GM18502 (cell line): ENCODE results near the gene ZBED4.

Source experiments
- ATAC-seq: cut with Tn5 transposase; IDR thresholded peaks from one replicate; pipeline ENCODE4 v1.9.1; 2021; ENCODE audit warnings: mild to moderate bottlenecking; ENCODE audit not compliant: unreplicated experiment, poor library complexity

ZBED4 gene

DNA sequence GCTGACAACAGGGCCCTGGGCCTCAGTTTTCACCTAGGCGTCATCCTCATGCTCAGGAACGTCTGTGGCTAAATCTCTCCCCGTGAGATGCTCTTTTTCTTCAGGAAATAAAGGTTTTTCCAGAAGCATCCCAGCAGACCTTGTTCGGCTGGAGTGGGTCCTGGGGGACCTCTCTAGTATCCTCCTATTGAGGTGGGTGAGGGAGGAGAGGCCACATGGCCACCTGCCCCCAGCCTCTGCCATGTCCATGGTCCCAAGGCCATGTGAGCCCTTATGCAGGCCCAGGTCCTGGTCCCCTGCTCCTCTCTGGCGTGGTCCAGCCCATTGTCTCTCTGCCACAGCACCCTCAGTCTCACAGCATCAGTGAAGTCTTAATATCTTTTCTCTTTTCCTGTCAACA is 42.6 kb downstream of the ZBED4 start:
- ATAC-seq: no peak

GRCh38 chr22:49897015-49897684 is 43.5 kb downstream of the ZBED4 start:
- no peak for ATAC-seq

- ATAC-seq: no peak
Measured at GRCh38 chr22:49899530-49899929, 45.9 kb downstream of the ZBED4 start.

GRCh38 chr22:49900441-49901230 is 47.0 kb downstream of the ZBED4 start:
- no peak for ATAC-seq

DNA sequence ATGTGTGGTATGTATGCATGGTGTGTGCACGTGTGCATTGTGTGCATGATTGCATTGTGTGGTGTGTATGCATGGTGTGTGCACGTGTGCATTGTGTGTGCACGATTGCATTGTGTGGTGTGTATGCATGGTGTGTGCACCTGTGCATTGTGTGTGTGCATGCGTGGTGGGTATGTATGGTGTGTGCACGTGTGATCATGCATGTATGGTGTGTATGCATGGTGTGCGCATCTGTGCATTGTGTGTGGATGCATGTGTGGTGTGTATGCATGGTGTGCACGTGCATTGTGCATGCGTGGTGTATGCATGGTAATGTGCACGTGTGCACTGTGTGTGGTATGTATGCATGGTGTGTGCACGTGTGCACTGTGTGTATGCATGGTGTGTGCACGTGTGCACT is 47.8 kb downstream of the ZBED4 start:
- no peak for ATAC-seq

GRCh38 chr22:49903322-49904039 is 49.8 kb downstream of the ZBED4 start:
- no peak for ATAC-seq

DNA sequence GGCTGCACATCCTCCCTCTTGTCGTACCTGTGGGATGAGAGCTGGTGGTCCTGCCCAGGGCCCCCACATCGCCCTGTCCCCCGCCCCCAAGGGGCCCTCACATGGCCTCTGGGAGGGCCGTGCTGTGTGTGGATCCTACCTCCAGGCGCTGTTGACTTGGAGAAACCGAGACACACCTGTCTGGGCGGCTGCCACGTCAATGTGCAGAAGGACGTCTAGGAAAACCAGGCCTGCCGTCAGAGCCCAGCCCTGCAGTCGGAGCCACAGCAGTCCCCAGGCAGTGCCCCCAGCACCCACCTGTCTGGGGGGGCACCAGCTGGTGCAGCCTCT is 50.4 kb downstream of the ZBED4 start:
- no peak for ATAC-seq

DNA sequence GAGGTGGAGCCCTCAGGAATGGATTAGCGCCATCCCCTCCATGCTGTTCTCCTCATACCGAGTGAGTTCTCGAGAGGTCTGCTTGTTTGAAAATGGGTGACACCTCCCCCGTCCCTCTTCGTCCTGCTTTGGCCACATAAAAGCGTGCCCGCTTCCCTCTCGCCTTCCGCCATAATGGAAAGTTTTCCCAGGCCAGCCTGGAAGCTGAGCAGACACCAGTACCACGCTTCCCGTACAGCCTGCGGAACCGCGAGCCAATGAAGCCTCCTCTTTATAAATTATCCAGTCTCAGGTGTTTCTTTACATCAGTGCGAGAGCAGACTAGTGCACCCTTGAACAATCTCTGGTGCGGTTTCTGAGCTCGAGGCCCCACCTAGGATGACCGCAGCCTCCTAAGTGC is 51.8 kb downstream of the ZBED4 start:
- ATAC-seq: no peak

- ATAC-seq: no peak
Measured at GRCh38 chr22:49906071-49906798, 52.6 kb downstream of the ZBED4 start.

- ATAC-seq: no peak
Measured at GRCh38 chr22:49906799-49907290, 53.2 kb downstream of the ZBED4 start.

DNA sequence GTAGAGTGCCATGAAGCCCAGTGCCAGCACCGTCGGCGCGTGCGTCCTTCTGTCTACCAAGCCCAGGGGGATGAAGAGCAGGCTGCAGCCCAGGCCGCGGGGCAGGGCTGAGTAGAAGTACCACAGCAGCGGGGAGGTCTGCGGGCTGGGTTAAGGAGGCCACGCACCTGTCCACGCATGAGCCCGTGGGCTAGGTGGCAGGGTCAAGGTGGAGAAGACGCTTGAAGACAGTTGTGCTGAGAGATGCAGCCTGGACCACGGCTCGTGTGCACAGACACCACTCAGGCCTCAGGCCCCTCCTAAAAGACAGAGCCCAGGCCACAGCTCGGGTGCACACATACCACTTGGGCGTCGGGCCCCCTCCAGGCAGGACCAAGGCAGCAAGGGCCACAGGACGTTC is 54.2 kb downstream of the ZBED4 start:
- ATAC-seq: no peak

DNA sequence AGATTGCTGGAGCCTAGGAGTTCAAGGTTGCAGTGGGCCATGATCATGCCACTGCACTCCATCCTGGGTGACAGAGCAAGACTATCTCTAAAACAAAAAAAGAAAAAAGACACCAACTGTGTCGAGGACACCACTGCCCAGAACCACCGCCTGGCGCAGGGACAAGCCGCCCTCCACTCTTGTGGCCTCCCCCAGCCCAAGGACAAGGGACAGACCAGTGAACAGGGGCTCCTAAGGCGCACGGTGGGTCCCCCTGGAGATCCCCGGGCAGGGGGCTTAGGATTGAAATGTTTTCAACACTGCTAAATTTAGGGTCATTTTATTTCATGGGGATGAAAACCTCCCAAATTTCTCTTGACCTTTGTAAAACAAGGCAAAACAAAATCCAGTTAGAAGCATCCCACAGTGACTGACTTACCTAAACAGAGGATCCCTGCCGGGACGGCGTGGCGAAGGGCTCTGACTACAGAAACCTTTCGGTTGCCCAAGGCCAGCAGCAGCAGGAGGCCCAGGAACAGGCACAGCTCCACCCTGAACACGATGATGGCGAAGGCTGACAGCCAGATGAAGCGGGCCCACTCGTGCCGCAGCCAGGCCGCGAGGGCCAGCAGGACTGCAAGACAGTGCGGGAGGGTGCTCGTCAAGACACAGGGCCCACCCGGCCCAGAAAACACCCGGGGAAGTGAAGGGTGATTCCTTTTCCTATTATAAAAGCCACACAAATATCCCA is 56.0 kb downstream of the ZBED4 start:
- no peak for ATAC-seq

DNA sequence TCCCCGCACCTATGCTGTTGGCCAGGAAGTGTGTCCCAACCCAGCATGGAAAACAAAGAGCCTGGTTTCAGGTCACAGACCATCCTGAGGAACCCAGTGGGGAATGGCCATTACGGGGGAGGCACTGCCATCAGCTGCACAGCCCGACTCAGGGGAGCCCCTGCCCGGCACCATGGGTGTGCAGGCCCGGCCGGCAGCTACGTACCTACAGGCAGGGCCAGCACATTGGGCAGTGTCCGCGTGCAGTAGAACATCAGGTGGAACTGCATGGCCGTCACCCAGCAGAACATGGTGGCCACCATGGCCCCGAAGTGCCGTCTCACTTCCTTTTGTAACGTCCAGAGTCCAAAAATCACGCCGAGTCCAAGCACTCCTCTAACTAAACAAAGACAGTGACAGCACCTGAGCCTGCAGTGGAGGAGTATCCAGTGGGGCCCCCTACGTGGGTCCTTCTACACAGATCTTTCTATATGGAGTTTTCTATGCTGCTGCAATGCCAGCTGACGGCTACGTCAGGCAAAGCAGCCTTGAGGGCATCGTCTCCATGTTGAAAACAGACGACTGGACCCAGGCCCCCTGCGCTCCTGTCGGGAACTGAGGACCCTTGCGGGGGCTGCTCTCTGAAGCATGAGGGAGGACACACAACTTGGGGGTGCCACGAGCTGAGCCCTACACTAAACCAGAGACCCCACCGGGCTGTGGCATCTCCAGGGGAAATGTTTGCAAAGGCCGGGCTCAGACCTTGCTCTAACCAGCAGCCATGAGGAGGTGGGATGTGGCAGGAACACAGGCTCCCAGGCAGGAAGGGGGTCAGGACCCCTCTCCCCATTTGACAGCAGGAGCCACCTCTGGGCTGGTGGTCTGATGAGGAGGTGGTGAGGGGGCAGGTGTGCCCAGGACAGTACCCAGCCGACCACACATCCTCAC is 56.8 kb downstream of the ZBED4 start:
- ATAC-seq: no peak

GRCh38 chr22:49911881-49912625 is 58.4 kb downstream of the ZBED4 start:
- no peak for ATAC-seq

GRCh38 chr22:49913026-49913425 is 59.4 kb downstream of the ZBED4 start:
- no peak for ATAC-seq

DNA sequence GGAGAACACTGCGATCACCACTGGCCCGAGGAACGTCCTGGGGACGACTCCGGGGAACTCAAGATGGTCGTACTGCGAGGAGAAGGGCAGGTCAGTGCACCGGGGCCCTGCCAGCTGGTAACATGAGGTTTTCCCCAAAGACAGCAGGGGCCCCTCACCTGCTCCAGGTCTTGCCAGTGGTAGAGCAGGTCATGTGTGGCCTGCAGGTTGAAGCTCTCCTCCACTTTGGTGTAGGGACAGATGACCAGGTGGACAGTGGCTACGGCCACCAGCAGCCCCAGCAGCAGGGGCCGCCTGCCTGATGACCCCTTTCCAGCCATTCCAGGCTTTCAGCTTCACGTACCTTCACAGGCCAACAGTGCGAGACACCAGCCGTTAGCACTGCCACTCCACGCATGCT is 59.8 kb downstream of the ZBED4 start:
- no peak for ATAC-seq

DNA sequence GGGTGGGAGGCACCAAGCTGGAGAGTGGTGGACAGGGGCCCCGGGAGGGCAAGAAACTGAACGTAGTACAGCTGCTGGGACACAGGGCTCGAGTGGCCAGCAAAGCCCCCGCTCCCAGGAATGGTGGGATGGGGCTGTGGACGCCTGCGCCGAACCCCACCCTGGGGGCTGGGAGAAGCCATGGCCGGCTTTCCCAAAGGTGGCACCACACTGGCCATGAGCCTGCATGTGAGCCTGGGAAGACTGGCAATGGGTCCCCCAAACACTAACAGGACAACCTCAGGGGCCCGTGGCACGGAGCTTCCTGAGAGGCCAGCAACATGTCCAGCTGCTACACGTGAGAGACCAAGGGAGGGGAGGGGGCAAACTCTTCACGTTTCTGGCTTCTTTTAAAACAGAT is 60.6 kb downstream of the ZBED4 start:
- no peak for ATAC-seq

- ATAC-seq: no peak
Measured at GRCh38 chr22:49915610-49916009, 62.0 kb downstream of the ZBED4 start.
